ENCODE results near the gene TMEM273. TPM values are rescaled to one million over a fixed set of nuclear protein-coding genes. Genes with fewer than 3 reads are reported as not detected.

Gene TMEM273
- total and polyA plus RNA-seq, 2 of the 4 experiments (the other 2 are of a cell fraction): not detected

DNA sequence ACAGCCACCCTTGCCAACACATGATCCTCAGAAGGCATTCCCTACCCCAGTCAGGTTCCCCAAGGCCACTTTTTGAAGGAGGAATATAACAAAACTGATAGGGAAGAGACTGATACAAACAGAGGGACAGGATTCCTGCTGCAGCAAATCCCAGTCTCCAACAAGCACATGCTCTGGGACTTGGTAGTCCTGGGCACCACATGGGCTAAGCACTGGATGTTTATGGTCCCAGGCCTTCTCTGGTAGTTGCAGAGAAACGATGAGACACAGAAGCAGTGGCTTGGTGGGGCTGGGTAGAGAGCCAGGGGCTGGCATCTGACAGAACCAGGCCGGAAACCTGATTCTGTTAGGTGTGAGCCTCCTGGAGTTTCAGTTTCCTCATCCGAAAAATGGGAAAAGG, 76.1 kb downstream of the TMEM273 start:
- Histone ChIP-seq H2BK5ac (ENCODE audit: low read depth, low read length, poor library complexity, severe bottlenecking) (no peak overlapping the region), H3K4me1 (ENCODE audit: control insufficient read depth, insufficient read depth, low read length) (peaks cover 22% of the 10 kb centered on the region; the same call in 1 of the 2 replicates), H4K5ac (ENCODE audit: low read depth, low read length) (no peak overlapping the region), H3K9me1 (ENCODE audit: insufficient read depth, low read length) (peaks cover 6% of the 10 kb centered on the region), H2BK15ac (ENCODE audit: low read depth, low read length) (no peak overlapping the region), H3K27ac (ENCODE audit: insufficient read depth, low read length) (no peak overlapping the region), H4K20me1 (ENCODE audit: insufficient read depth, low read length) (peaks cover 10% of the 10 kb centered on the region), H3K4ac (ENCODE audit: low read depth, low read length) (no peak overlapping the region), H4K91ac (ENCODE audit: insufficient read depth, low read depth, low read length) (no peak overlapping the region), H3K4me2 (ENCODE audit: low read depth, low read length) (no peak overlapping the region), H3K9ac (ENCODE audit: low read depth, low read length) (no peak overlapping the region), H2AFZ (replicated peaks; ENCODE audit: low read length, poor library complexity) (no peak overlapping the region), H2AK5ac (ENCODE audit: low read depth, low read length) (no peak overlapping the region), H3K36me3 (ENCODE audit: control insufficient read depth, insufficient read depth, low read length) (peaks cover 6% of the 10 kb centered on the region; the same call in 1 of the 2 replicates), H3K56ac (ENCODE audit: extremely low read depth, insufficient read depth, low read length) (no peak overlapping the region), H2BK120ac (ENCODE audit: low read depth, low read length) (no peak overlapping the region), H3K79me1 (ENCODE audit: low read depth in 1 of 2, low read length in 2 of 2) (peaks cover 0 to 54% of the 10 kb centered on the region in 2 experiments; a peak in 3 of 4 replicates), H3K27me3 (ENCODE audit: control insufficient read depth, insufficient read depth, low read length) (no peaks in the 10 kb centered on the region; the same call in 1 of the 2 replicates), H3K14ac (replicated peaks; ENCODE audit: low read depth, low read length) (no peak overlapping the region), H3K18ac (ENCODE audit: low read depth, low read length) (no peak overlapping the region), H4K8ac (ENCODE audit: low read depth in 2 of 2, low read length in 2 of 2) (no peak overlapping the region), H3K23ac (ENCODE audit: low read depth, low read length) (no peak overlapping the region), H2BK20ac (ENCODE audit: low read depth, low read length) (no peak overlapping the region), H3K9me3 (ENCODE audit: control insufficient read depth, insufficient read depth, low read length) (no peaks in the 10 kb centered on the region), H3K4me3 (ENCODE audit: insufficient read depth, low read depth, low read length) (no peak overlapping the region), H2AK9ac (replicated peaks; ENCODE audit: low read depth, low read length, poor library complexity) (no peak overlapping the region)
- no TSS peak for BruUV-seq (replicated peaks)
- DNase-seq: no peak
- no CpG with 5 or more reads among the region's 3 CpGs for WGBS, 2 experiments (ENCODE audit: extremely low coverage in 2 of 2, insufficient read length in 1 of 2)
- POLR2A ChIA-PET (ENCODE audit: unreplicated experiment): interaction anchor here (0.5 kb wide), 1 partner anchor 103 kb away, joined by 4 read pairs; no protein-coding TSS in a partner anchor
- CTCF ChIA-PET: no interaction called here
- no peak for ATAC-seq (ENCODE audit: low read depth)
- no peak for TF ChIP-seq MXI1 (IDR thresholded peaks at IDR 0.05; ENCODE audit: borderline replicate concordance, low read depth, low read length)
- TF ChIP-seq SMC3 (IDR thresholded peaks at IDR 0.05; ENCODE audit: low read depth, low read length): no peak
- TF ChIP-seq POLR2A (IDR thresholded peaks at IDR 0.05; ENCODE audit: low read depth, low read length): no peak
- dilution Hi-C loops (cut with HindIII; ENCODE audit: low sequenced_read_pairs, unreplicated experiment) (no loop called here), intact Hi-C loops (cut with micrococcal nuclease) (loop anchor here (10.0 kb wide), 1 partner anchor 183 kb away; the partner anchor contains the start of gene C10orf71), in situ Hi-C loops (cut with MboI; ENCODE audit: low sequenced_read_pairs) (no loop called here)
